ENCODE results near the gene TMOD2.

DNA sequence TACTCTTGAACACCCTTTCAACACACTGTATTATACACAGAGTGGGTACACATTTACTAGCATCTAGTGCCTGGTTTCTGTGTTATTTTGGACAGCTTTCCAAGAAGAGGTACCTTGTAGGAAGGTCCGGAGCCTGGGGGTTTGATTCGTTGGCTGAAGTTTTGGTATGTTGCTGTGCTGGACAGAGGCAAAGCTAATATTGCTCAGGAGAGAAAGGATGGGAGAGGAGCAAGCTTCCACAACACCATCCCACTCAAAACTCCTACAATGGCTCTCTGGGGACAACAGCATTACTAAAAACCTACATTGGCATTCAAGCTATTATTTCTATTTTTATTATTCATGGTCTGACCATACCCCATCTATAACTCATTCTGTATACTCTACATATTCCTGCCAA lies 12.8 kb upstream of the TMOD2 start:
- TF ChIP-seq EZH2 (IDR thresholded peaks at IDR 0.05; ENCODE audit: insufficient read depth, poor library complexity, severe bottlenecking) (no peak), EZH2phosphoT487 (IDR thresholded peaks at IDR 0.05; ENCODE audit: insufficient read depth, low read depth) (no peak)
